Activated naive CD8-positive, alpha-beta T cell treated with anti-CD3 and anti-CD28 coated beads, Interleukin-2, amount 50 U/mL, for 24 hours (primary cell): Measurements from ENCODE around the gene TRRAP.

Experiments
- ATAC-seq: fragments of 150-1000 bp; cut with Tn5 transposase; one replicate; pipeline ENCODE4 v1.10.0; 2021
- DNase-seq: peaks from one replicate; pipeline ENCODE4 v3.0.0; 2021
- H3K27ac Mint-ChIP-seq: one replicate; pipeline ENCODE4 v1.8.0; 2021; ENCODE audit warnings: mild to moderate bottlenecking, mixed read lengths
- H3K27me3 Mint-ChIP-seq: one replicate; pipeline ENCODE4 v1.8.0; 2021; ENCODE audit warnings: mixed read lengths
- H3K36me3 Mint-ChIP-seq: one replicate; pipeline ENCODE4 v1.8.0; 2021; ENCODE audit warnings: low read depth, mixed read lengths
- H3K4me1 Mint-ChIP-seq: one replicate; pipeline ENCODE4 v1.8.0; 2021; ENCODE audit warnings: mixed read lengths
- H3K4me3 Mint-ChIP-seq: one replicate; pipeline ENCODE4 v1.8.0; 2021; ENCODE audit warnings: mild to moderate bottlenecking, moderate library complexity, mixed read lengths
- H3K9me3 Mint-ChIP-seq: one replicate; pipeline ENCODE4 v1.8.0; 2021; ENCODE audit warnings: mixed read lengths

The TRRAP gene

DNA sequence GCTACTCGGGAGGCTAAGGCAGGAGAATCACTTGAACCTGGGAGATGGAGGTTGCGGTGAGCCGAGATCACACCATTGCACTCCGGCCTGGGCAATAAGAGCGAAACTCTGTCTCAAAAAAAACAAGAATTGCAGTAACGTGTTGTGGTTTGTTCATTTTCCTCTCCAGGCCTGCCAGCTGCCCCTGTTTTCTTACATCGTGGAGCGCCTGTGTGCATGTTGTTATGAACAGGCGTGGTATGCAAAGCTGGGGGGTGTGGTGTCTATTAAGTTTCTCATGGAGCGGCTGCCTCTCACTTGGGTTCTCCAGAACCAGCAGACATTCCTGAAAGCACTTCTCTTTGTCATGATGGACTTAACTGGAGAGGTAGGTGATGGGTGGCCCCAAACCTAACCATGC, 52.1 kb downstream of the TRRAP start:
- Mint-ChIP-seq H3K27ac (peak overlapping the region; percentile 53), H3K4me1 (peaks cover 13% of the 10 kb centered on the region), H3K4me3 (no peak overlapping the region), H3K36me3 (peaks cover 63% of the 10 kb centered on the region), H3K27me3 (no peaks in the 10 kb centered on the region), H3K9me3 (no peaks in the 10 kb centered on the region)
- DNase-seq (no peak), ATAC-seq (no peak)

DNA sequence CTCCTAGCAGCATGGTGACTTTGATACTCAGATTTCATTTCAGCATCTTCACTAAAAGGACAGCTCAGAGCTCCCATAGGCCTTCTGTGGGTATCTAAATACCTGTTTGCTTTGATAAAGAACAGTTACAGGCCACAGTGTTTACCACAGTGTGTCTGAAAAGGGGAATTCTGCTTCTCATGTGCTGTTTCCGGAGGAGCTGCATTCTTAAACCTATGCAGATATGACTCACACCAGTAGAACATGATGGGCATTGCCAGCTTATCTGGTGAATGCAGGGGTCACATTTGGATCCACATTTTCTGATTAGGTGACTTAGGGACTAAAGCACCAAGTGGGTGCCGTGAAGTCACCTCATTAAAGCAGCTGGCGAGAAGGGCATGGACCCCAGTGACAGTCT, 52.6 kb downstream of the TRRAP start:
- Mint-ChIP-seq H3K36me3 (peaks cover 64% of the 10 kb centered on the region), H3K27ac (peak overlapping the region; percentile 53), H3K4me3 (no peak overlapping the region), H3K4me1 (peaks cover 13% of the 10 kb centered on the region), H3K27me3 (no peaks in the 10 kb centered on the region), H3K9me3 (no peaks in the 10 kb centered on the region)
- ATAC-seq, result peak; percentile 88
- no peak for DNase-seq

DNA sequence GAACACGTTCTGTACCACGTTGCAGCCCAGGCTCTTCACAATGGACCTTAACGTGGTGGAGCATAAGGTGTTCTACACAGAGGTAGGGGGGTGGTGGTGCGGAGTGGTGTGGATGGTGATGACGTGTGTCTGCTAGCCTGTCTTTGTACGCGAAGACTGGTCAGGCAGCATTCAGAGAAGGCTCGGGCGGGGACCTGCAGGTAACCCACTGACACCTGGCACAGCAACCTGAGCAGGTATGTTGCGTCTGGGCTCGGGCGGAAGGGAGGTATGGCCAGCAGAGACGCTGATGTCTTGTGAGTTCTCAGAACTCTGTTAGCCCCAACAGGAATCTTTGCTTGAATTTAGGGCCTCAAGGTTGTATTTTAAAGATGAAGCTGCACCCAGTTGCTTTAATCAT, 55.0 kb downstream of the TRRAP start:
- Mint-ChIP-seq H3K27ac (no peak overlapping the region), H3K9me3 (no peaks in the 10 kb centered on the region)

DNA sequence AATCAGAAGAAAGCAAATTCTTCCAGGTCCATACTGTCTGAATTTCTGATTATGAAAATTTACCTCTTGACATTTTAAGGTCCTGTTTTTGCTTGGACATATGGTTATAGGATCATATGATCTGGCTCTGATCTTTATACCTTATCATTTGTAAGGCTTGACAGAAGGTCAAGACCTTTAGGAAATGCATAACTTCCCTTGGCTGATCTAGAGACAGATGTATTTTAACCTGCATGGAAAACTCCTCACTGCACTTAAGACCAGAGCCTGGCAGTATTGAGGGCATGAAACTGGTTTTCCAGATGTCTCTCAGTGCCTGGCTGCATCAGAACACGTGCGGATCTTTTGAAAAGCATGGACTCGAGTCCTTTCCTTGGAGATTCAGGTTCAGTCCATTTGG, 55.9 kb downstream of the TRRAP start:
- H3K4me1 Mint-ChIP-seq, result peaks cover 13% of the 10 kb centered on the region
- no peaks in the 10 kb centered on the region for H3K9me3 Mint-ChIP-seq
- ATAC-seq (no peak), DNase-seq (no peak)
- peaks cover 56% of the 10 kb centered on the region for H3K36me3 Mint-ChIP-seq
- no peak overlapping the region for H3K27ac Mint-ChIP-seq
- H3K4me3 Mint-ChIP-seq, result no peak overlapping the region
- no peaks in the 10 kb centered on the region for H3K27me3 Mint-ChIP-seq

More for the DNA sequence above, 55.0 kb downstream of the TRRAP start:
- ATAC-seq, result no peak
- H3K36me3 Mint-ChIP-seq, result peaks cover 54% of the 10 kb centered on the region
- DNase-seq, result no peak
- no peaks in the 10 kb centered on the region for H3K27me3 Mint-ChIP-seq
- H3K4me1 Mint-ChIP-seq, result peaks cover 13% of the 10 kb centered on the region
- H3K4me3 Mint-ChIP-seq, result no peak overlapping the region

DNA sequence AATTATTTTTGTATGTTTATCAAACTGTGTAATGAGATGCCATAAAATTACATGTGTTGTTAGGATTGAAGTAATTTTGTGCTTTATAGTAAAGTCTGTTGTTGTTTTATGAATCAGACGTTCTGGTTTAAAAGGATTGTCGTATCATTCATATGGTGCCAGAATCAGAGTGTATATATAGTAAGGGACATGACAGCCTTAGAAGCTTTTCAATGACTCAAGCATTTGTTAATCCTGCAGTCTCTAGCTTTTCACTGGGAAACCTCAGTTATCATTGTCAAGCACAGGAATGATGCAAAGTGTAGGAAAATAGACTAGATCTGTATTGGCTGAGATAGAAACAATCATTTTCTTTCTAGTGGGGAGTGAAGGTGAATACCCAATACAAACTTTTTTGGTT, 57.5 kb downstream of the TRRAP start:
- ATAC-seq (no peak), DNase-seq (no peak)
- Mint-ChIP-seq H3K9me3 (no peaks in the 10 kb centered on the region), H3K27ac (no peak overlapping the region), H3K4me1 (peaks cover 5% of the 10 kb centered on the region), H3K36me3 (peaks cover 57% of the 10 kb centered on the region), H3K4me3 (no peak overlapping the region), H3K27me3 (no peaks in the 10 kb centered on the region)

DNA sequence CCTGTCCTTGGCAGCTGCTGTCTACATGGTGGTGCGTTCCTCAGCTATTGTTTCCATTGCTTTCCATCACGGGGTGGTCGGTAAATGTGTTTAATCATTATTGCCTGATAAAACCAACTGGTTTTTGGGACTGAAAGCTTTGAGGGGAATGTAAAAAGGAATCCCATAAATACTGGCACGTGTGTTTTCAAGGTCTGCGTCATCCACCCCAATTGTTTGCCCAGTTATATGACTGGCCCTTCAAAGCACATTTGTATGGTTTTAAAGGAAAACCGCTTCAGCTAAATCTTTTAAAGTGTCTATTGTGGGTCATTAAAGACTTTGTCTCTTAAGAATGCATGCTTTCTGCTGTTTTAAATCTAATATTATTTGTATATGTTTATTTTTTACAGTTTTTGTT, 65.0 kb downstream of the TRRAP start:
- Mint-ChIP-seq H3K27ac (no peak overlapping the region), H3K36me3 (peaks cover 54% of the 10 kb centered on the region), H3K27me3 (no peaks in the 10 kb centered on the region), H3K9me3 (no peaks in the 10 kb centered on the region), H3K4me3 (no peak overlapping the region), H3K4me1 (no peaks in the 10 kb centered on the region)
- no peak for ATAC-seq
- DNase-seq, result no peak

DNA sequence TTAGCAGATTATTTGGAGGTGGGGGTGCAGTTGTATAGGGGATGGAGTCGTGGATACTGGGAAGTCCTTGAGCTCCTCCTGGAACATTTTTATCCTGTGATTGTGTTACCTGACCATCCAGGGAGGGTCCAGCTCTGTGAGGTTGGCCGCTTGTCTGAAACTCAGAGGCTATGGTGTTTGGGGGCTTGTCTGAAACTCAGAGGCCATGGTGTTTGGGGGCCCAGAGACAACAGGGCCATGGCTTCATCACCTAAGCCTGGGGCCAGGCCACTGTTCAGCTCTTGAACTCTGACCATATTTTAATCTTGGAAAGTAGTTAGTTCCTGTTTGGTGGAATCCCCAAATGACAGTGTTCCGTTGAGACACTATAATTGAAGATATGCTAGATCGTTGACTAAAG, 66.1 kb downstream of the TRRAP start:
- H3K27ac Mint-ChIP-seq, result no peak overlapping the region
- no peak for ATAC-seq
- H3K36me3 Mint-ChIP-seq, result peaks cover 53% of the 10 kb centered on the region
- H3K4me1 Mint-ChIP-seq, result no peaks in the 10 kb centered on the region
- H3K4me3 Mint-ChIP-seq, result no peak overlapping the region
- no peaks in the 10 kb centered on the region for H3K9me3 Mint-ChIP-seq
- DNase-seq, result no peak
- H3K27me3 Mint-ChIP-seq, result no peaks in the 10 kb centered on the region

DNA sequence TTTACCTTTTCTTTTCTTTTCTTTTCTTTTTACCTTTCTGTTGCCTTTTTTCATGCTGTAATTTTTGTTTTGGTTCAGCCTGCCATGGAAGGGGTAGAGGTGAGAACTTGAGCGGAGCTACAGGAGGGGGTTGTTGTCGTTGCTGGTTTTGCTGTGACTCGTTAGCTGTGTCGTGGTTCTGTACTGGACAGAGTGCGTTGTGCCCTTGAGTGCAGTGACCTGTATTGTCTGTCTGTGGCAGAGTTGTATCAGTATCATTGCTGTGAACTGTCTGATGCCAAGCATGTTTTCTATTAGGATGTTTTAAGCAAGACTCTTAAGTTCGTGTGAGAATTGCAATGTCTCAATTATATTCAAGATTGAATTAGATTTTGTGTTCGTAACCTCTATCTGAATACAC, 67.5 kb downstream of the TRRAP start:
- H3K27ac Mint-ChIP-seq, result peak overlapping the region; percentile 7

DNA sequence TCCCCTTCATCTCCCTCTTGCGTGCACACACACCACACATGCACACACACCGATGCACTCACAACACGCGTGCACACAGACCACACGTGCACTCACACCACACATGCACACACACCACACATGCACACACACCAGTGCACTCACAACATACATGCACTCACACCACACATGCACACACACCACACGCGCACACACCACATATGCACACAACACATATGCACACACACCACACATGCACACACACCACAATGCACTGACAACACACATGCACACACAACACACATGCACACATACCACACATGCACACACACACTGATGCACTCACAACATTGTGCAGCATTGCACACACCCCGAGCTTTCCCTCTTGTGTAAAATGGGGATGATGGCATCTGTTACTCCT, 68.1 kb downstream of the TRRAP start:
- H3K27me3 Mint-ChIP-seq, result no peaks in the 10 kb centered on the region
- H3K36me3 Mint-ChIP-seq, result peaks cover 58% of the 10 kb centered on the region

More for the DNA sequence above, 67.5 kb downstream of the TRRAP start:
- no peaks in the 10 kb centered on the region for H3K9me3 Mint-ChIP-seq
- no peak for ATAC-seq
- no peak for DNase-seq
- no peaks in the 10 kb centered on the region for H3K27me3 Mint-ChIP-seq
- H3K36me3 Mint-ChIP-seq, result peaks cover 60% of the 10 kb centered on the region
- no peaks in the 10 kb centered on the region for H3K4me1 Mint-ChIP-seq
- no peak overlapping the region for H3K4me3 Mint-ChIP-seq

DNA sequence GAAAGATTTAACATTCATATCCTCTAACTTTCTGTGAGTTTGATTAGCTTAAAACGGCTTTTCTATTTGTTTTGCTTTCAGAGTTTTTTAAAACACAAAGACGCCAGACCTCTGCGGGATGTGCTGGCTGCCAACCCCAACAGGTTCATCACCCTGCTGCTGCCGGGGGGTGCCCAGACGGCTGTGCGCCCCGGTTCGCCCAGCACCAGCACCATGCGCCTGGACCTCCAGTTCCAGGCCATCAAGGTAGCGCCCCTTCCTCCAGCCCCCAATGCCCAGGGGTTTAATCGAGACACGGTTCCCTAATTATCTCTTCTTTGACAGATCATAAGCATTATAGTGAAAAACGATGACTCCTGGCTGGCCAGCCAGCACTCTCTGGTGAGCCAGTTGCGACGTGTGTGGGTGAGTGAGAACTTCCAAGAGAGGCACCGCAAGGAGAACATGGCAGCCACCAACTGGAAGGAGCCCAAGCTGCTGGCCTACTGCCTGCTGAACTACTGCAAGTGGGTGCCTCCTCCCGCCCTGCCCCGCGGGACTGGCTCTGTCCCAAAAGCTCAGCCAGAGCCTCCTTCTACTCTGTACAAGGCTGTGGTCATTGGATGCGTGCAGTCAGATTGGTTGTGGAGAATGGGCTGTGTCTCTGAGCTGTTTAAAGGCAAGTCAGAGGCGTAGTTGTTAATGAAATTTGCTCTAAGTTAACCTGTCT, 71.2 kb downstream of the TRRAP start:
- ATAC-seq, result no peak
- Mint-ChIP-seq H3K27ac (no peak overlapping the region), H3K27me3 (no peaks in the 10 kb centered on the region), H3K9me3 (no peaks in the 10 kb centered on the region), H3K4me3 (no peak overlapping the region), H3K36me3 (peaks cover 66% of the 10 kb centered on the region), H3K4me1 (no peaks in the 10 kb centered on the region)
- DNase-seq, result no peak

More for the DNA sequence above, 68.1 kb downstream of the TRRAP start:
- Mint-ChIP-seq H3K4me3 (no peak overlapping the region), H3K4me1 (no peaks in the 10 kb centered on the region), H3K9me3 (no peaks in the 10 kb centered on the region), H3K27ac (no peak overlapping the region)
- ATAC-seq (no peak), DNase-seq (no peak)

DNA sequence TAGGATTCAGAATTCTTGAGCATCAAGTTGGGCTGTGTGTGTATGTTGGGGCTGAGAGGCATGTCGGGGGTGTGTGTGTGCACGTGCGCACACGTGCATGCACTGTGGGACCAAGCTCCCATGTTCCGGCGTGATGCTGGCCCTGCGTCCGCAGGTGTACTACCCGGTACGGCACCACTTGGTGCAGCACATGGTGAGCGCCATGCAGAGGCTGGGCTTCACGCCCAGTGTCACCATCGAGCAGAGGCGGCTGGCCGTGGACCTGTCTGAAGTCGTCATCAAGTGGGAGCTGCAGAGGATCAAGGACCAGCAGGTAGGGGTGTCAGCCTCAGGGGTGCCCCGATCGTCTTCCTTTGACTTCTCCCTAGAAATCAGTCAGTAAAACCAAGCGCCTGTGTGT, 77.7 kb downstream of the TRRAP start:
- no peak for DNase-seq
- Mint-ChIP-seq H3K9me3 (no peaks in the 10 kb centered on the region), H3K4me1 (no peaks in the 10 kb centered on the region), H3K27me3 (no peaks in the 10 kb centered on the region), H3K4me3 (no peak overlapping the region), H3K27ac (no peak overlapping the region), H3K36me3 (peaks cover 68% of the 10 kb centered on the region)
- no peak for ATAC-seq

DNA sequence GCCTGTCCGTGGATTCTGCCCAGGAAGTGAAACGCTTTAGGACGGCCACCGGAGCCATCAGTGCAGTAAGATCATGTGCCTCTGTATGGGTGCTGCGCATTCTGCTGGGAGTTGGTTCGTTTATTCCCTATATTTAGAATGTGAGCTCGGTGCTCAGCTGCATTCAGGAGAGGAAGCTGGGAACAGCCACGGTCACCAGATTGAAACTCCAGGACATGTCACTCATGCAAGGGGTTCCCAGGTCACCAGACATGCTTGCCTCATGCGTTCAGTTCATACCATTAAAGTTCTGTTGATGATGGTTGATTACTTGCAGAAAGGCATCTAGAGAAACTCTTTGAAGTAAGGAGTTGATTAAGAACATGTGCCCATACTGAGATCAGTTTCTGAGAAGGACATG, 78.1 kb downstream of the TRRAP start:
- no peaks in the 10 kb centered on the region for H3K27me3 Mint-ChIP-seq
- no peaks in the 10 kb centered on the region for H3K4me1 Mint-ChIP-seq
- ATAC-seq, result no peak
- DNase-seq, result no peak
- H3K9me3 Mint-ChIP-seq, result no peaks in the 10 kb centered on the region
- H3K36me3 Mint-ChIP-seq, result peaks cover 69% of the 10 kb centered on the region
- no peak overlapping the region for H3K27ac Mint-ChIP-seq
- no peak overlapping the region for H3K4me3 Mint-ChIP-seq

DNA sequence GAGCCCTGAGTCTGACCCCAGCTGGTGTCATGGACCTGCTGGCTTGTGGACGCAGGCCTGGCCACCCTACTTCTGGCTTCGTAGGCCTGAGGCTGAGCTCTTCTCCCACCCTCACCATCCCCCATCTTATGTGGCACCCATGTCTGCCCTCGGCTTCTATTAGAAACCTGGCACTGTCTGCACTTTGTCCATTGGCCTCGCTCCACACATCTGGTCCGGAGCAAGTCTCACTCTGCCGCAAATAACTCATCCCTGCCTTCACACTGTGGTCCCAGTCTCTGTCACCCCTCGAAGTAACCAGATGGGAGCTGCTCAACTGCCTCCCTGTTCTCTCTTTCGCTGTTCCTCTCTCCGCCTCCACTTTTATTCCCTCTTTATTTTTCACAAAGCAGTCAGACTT, 78.6 kb downstream of the TRRAP start:
- Mint-ChIP-seq H3K27ac (no peak overlapping the region), H3K9me3 (no peaks in the 10 kb centered on the region), H3K4me1 (no peaks in the 10 kb centered on the region), H3K4me3 (no peak overlapping the region), H3K27me3 (no peaks in the 10 kb centered on the region), H3K36me3 (peaks cover 68% of the 10 kb centered on the region)
- DNase-seq (no peak), ATAC-seq (no peak)

DNA sequence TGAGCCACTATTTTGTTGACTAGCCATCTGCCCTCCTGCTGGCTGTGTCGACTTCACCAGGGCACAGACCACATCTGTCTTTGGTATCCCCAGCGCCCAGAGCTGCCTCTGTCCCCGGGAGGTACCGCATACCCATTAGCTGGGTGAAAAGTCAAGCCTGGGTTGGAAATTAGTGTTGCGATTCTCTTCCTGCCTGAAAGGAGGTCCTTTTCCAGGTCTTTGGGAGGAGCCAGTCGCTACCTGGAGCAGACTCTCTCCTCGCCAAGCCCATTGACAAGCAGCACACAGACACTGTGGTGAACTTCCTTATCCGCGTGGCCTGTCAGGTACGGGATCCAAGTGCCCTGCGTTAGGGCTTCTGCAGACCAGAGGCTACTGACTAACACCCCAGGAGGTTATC, 79.4 kb downstream of the TRRAP start:
- H3K27ac Mint-ChIP-seq, result no peak overlapping the region
- H3K27me3 Mint-ChIP-seq, result no peaks in the 10 kb centered on the region
- ATAC-seq (no peak), DNase-seq (no peak)
- no peaks in the 10 kb centered on the region for H3K4me1 Mint-ChIP-seq
- H3K36me3 Mint-ChIP-seq, result peaks cover 70% of the 10 kb centered on the region
- H3K4me3 Mint-ChIP-seq, result no peak overlapping the region
- H3K9me3 Mint-ChIP-seq, result no peaks in the 10 kb centered on the region

DNA sequence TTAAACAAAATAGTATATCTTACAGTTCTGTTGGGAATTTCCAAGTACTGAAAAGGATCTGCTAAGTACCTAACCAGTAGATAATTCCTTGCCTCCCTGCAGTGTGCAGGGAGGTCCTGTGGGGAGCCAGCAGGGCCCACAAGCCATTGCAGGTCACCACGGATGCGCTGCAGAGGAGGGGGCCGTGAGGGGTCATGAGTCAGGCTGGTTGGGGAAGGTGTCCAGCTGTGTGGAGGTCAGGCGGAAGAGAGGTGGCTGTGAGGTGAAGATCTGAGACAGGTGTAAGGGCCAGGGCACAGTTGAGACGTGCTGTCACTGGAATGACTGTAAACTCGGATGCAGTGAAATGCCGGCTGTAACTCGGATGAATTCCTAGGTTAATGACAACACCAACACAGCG, 80.6 kb downstream of the TRRAP start:
- Mint-ChIP-seq H3K27me3 (no peaks in the 10 kb centered on the region), H3K27ac (no peak overlapping the region), H3K36me3 (peaks cover 69% of the 10 kb centered on the region), H3K9me3 (no peaks in the 10 kb centered on the region), H3K4me3 (no peak overlapping the region), H3K4me1 (no peaks in the 10 kb centered on the region)
- DNase-seq (no peak), ATAC-seq (no peak)

DNA sequence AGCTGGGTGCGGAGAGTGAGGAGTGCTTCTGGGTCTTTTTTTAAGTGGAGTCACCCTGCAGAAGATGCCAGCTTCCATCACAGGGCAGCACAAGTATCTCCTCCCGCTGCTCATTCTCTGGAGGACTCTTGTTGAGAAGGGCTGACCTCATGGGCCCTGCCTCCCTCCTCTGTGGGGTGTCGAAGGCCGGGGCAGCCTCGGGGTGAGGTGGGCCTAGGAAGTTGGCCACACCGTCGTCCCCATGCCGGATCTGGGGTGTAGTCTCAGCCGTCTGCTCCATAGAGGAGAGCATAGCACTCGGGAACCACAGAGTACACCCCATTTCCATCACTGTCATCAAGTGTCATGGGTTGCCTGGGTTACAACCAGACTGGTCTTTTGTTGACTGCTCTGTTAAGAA, 85.0 kb downstream of the TRRAP start:
- Mint-ChIP-seq H3K27ac (no peak overlapping the region), H3K4me1 (no peaks in the 10 kb centered on the region)

More for the DNA sequence above, 85.0 kb downstream of the TRRAP start:
- H3K4me3 Mint-ChIP-seq, result no peak overlapping the region
- DNase-seq (no peak), ATAC-seq (no peak)
- peaks cover 73% of the 10 kb centered on the region for H3K36me3 Mint-ChIP-seq
- H3K27me3 Mint-ChIP-seq, result no peaks in the 10 kb centered on the region
- no peaks in the 10 kb centered on the region for H3K9me3 Mint-ChIP-seq
